ENCODE results near the gene ZAR1L.
A peak's percentile ranks its signal among the peaks of the same experiment; 100 is the strongest.
"Not testable (repeated sequence)": the region's sequence is repeated elsewhere in the genome, so short reads cannot be mapped to it uniquely, and the experiment has no call there.

ZAR1L gene

GRCh38 chr13:32315238-32316027 is at the start of gene ZAR1L, which contains the start of gene BRCA2:
TSS of gene ZAR1L (minus strand) at chr13:32315363. CDS start at chr13:32311925, 3,438 bp downstream.
TSS of gene BRCA2 (plus strand) at chr13:32315508. CDS start at chr13:32316461, 953 bp downstream.
- DNase-seq (ENCODE audit: low spot score) = peak; percentile 87

- DNase-seq (ENCODE audit: low spot score) = no peak
Observed at GRCh38 chr13:32362574-32362973, 47.4 kb upstream of the ZAR1L start.

GRCh38 chr13:32355935-32356334 is 40.8 kb upstream of the ZAR1L start:
- not testable (repeated sequence) for DNase-seq (ENCODE audit: low spot score)

GRCh38 chr13:32354040-32354439 is 38.9 kb upstream of the ZAR1L start:
- no peak for DNase-seq (ENCODE audit: low spot score)

- not testable (repeated sequence) for DNase-seq (ENCODE audit: low spot score)
Observed at GRCh38 chr13:32350839-32351441, 35.8 kb upstream of the ZAR1L start.

GRCh38 chr13:32347651-32348050 is 32.5 kb upstream of the ZAR1L start:
- no peak for DNase-seq (ENCODE audit: low spot score)

- no peak for DNase-seq (ENCODE audit: low spot score)
Observed at GRCh38 chr13:32340914-32341313, 25.8 kb upstream of the ZAR1L start.

GRCh38 chr13:32334671-32335070 is 19.5 kb upstream of the ZAR1L start:
- no peak for DNase-seq (ENCODE audit: low spot score)

- no peak for DNase-seq (ENCODE audit: low spot score)
Observed at GRCh38 chr13:32330441-32330840, 15.3 kb upstream of the ZAR1L start.

- DNase-seq (ENCODE audit: low spot score) = no peak
Observed at GRCh38 chr13:32323912-32324311, 8.7 kb upstream of the ZAR1L start.

GRCh38 chr13:32320528-32320927 is 5.4 kb upstream of the ZAR1L start:
- no peak for DNase-seq (ENCODE audit: low spot score)

- no peak for DNase-seq (ENCODE audit: low spot score)
Observed at GRCh38 chr13:32317716-32318465, 2.7 kb upstream of the ZAR1L start.

- no peak for DNase-seq (ENCODE audit: low spot score)
Observed at GRCh38 chr13:32316501-32316900, 1.3 kb upstream of the ZAR1L start.

GRCh38 chr13:32316028-32316339 is 821 bp upstream of the ZAR1L start:
- DNase-seq (ENCODE audit: low spot score) = no peak

- DNase-seq (ENCODE audit: low spot score) = peak; percentile 33
Observed at GRCh38 chr13:32314271-32315237, 609 bp downstream of the ZAR1L start.

- no peak for DNase-seq (ENCODE audit: low spot score)
Observed at GRCh38 chr13:32311188-32311897, 3.8 kb downstream of the ZAR1L start.

- DNase-seq (ENCODE audit: low spot score) = peak; percentile 58
Observed at GRCh38 chr13:32310134-32310706, 4.9 kb downstream of the ZAR1L start.

GRCh38 chr13:32309312-32310133 is 5.6 kb downstream of the ZAR1L start:
- no peak for DNase-seq (ENCODE audit: low spot score)

- no peak for DNase-seq (ENCODE audit: low spot score)
Observed at GRCh38 chr13:32305646-32306045, 9.5 kb downstream of the ZAR1L start.

GRCh38 chr13:32302461-32302860 is 12.7 kb downstream of the ZAR1L start:
- no peak for DNase-seq (ENCODE audit: low spot score)

All from LoVo (cell line).